Mesodermal cell (in vitro differentiated cells): ENCODE results near the gene BBS1.

Experiments used
- H3K27ac ChIP-seq: 2 replicates; pipeline ENCODE4 v1.7.0; 2013; ENCODE audit warnings: mild to moderate bottlenecking, low read depth, low read length, moderate library complexity; ENCODE audit not compliant: severe bottlenecking
- H3K36me3 ChIP-seq: 2 replicates; pipeline ENCODE4 v1.7.1; 2013; ENCODE audit warnings: mild to moderate bottlenecking, low read length, moderate library complexity; ENCODE audit not compliant: control insufficient read depth, insufficient read depth
- H3K4me1 ChIP-seq: one replicate; pipeline ENCODE4 v1.7.1; 2013; ENCODE audit warnings: mild to moderate bottlenecking, low read length; ENCODE audit not compliant: insufficient read depth, control insufficient read depth, poor library complexity, severe bottlenecking
- H3K4me3 ChIP-seq: 2 replicates; pipeline ENCODE4 v1.7.0; 2013; ENCODE audit warnings: low read length, control low read depth, mild to moderate bottlenecking; ENCODE audit not compliant: insufficient read depth, poor library complexity, severe bottlenecking; ENCODE audit errors: extremely low read depth
- H3K9me3 ChIP-seq: 2 replicates; pipeline ENCODE4 v1.7.1; 2013; ENCODE audit warnings: mild to moderate bottlenecking, low read length, moderate library complexity; ENCODE audit not compliant: control insufficient read depth
- WGBS, 2 experiments: methylation state at CpG; one replicate each; pipeline ENCODE4 v1.1.5; 2013; ENCODE audit warnings: missing lambda C conversion rate in 2 of 2; ENCODE audit not compliant: insufficient coverage in 2 of 2; 5-methylcytosine and 5-hydroxymethylcytosine counted together

The BBS1 gene

GRCh38 chr11:66562907-66563583 is 52.6 kb downstream of the BBS1 start:
- 94 to 95% methylated on average over 17 of the region's 20 CpGs for WGBS, 2 experiments
- Histone ChIP-seq H3K36me3 (no peaks in the 10 kb centered on the region), H3K4me1 (no peaks in the 10 kb centered on the region), H3K9me3 (no peaks in the 10 kb centered on the region), H3K27ac (no peak overlapping the region), H3K4me3 (no peak overlapping the region)

- H3K36me3 ChIP-seq = no peaks in the 10 kb centered on the region
- WGBS, 2 experiments = 87 to 89% methylated on average over 6 to 8 of the region's 10 CpGs
- no peak overlapping the region for H3K27ac ChIP-seq
- no peaks in the 10 kb centered on the region for H3K9me3 ChIP-seq
- no peaks in the 10 kb centered on the region for H3K4me1 ChIP-seq
- H3K4me3 ChIP-seq = no peak overlapping the region
Observed at GRCh38 chr11:66563832-66564231, 53.4 kb downstream of the BBS1 start.

- Histone ChIP-seq H3K36me3 (no peaks in the 10 kb centered on the region), H3K4me3 (no peak overlapping the region), H3K27ac (no peak overlapping the region), H3K4me1 (no peaks in the 10 kb centered on the region), H3K9me3 (no peaks in the 10 kb centered on the region)
- WGBS, 2 experiments = 91 to 93% methylated on average over 11 to 14 of the region's 14 CpGs
Observed at GRCh38 chr11:66564538-66564937, 54.1 kb downstream of the BBS1 start.

GRCh38 chr11:66564984-66565383 is 54.5 kb downstream of the BBS1 start:
- H3K4me3 ChIP-seq = no peak overlapping the region
- H3K36me3 ChIP-seq = no peaks in the 10 kb centered on the region
- no peak overlapping the region for H3K27ac ChIP-seq
- H3K9me3 ChIP-seq = no peaks in the 10 kb centered on the region
- WGBS, 2 experiments = 92 to 100% methylated on average over 2 to 3 of the region's 5 CpGs
- H3K4me1 ChIP-seq = no peaks in the 10 kb centered on the region

GRCh38 chr11:66566221-66566620 is 55.8 kb downstream of the BBS1 start:
- H3K4me3 ChIP-seq = no peak overlapping the region
- no peaks in the 10 kb centered on the region for H3K36me3 ChIP-seq
- H3K4me1 ChIP-seq = no peaks in the 10 kb centered on the region
- no peaks in the 10 kb centered on the region for H3K9me3 ChIP-seq
- no peak overlapping the region for H3K27ac ChIP-seq
- 94 to 97% methylated on average over 7 to 8 of the region's 8 CpGs for WGBS, 2 experiments

- no peaks in the 10 kb centered on the region for H3K36me3 ChIP-seq
- peak overlapping the region; percentile 14 for H3K4me3 ChIP-seq
- WGBS, 2 experiments = 94 to 95% methylated on average over 9 to 13 of the region's 15 CpGs
- no peaks in the 10 kb centered on the region for H3K9me3 ChIP-seq
- no peaks in the 10 kb centered on the region for H3K4me1 ChIP-seq
- no peak overlapping the region for H3K27ac ChIP-seq
Observed at GRCh38 chr11:66567787-66568123, 57.3 kb downstream of the BBS1 start.

GRCh38 chr11:66568124-66568916 is 57.9 kb downstream of the BBS1 start, which contains the start of gene CTSF:
TSS of gene CTSF (minus strand) at chr11:66568606. CDS start at chr11:66568486, 120 bp downstream.
- 92 to 95% methylated on average over 54 to 76 of the region's 77 CpGs for WGBS, 2 experiments
- Histone ChIP-seq H3K4me1 (no peaks in the 10 kb centered on the region), H3K4me3 (peak within 1 kb of the TSS; percentile 14), H3K36me3 (no peaks in the 10 kb centered on the region), H3K27ac (no peak within 1 kb of the TSS), H3K9me3 (no peaks in the 10 kb centered on the region)

- Histone ChIP-seq H3K4me1 (no peaks in the 10 kb centered on the region), H3K9me3 (no peaks in the 10 kb centered on the region), H3K36me3 (no peaks in the 10 kb centered on the region), H3K4me3 (no peak overlapping the region), H3K27ac (no peak overlapping the region)
- WGBS, 2 experiments = 91 to 93% methylated on average over 7 of the region's 7 CpGs
Observed at GRCh38 chr11:66569076-66569475, 58.6 kb downstream of the BBS1 start.

GRCh38 chr11:66570079-66570849 is 59.8 kb downstream of the BBS1 start:
- peak overlapping the region; percentile 53 for H3K27ac ChIP-seq
- H3K36me3 ChIP-seq = no peaks in the 10 kb centered on the region
- no peak overlapping the region for H3K4me3 ChIP-seq
- WGBS, 2 experiments = 38 to 40% methylated on average over 1 to 2 of the region's 5 CpGs
- no peaks in the 10 kb centered on the region for H3K9me3 ChIP-seq
- H3K4me1 ChIP-seq = no peaks in the 10 kb centered on the region

GRCh38 chr11:66570850-66571180 is 60.4 kb downstream of the BBS1 start:
- 93 to 100% methylated on average over 1 of the region's 2 CpGs for WGBS, 2 experiments
- peak overlapping the region; percentile 53 for H3K27ac ChIP-seq

More at GRCh38 chr11:66570850-66571180, 60.4 kb downstream of the BBS1 start:
- H3K36me3 ChIP-seq = no peaks in the 10 kb centered on the region
- H3K9me3 ChIP-seq = no peaks in the 10 kb centered on the region
- H3K4me3 ChIP-seq = no peak overlapping the region
- no peaks in the 10 kb centered on the region for H3K4me1 ChIP-seq
